ENCODE results near the gene ELF4. TPM values are rescaled to one million over a fixed set of nuclear protein-coding genes. Genes with fewer than 3 reads are reported as not detected.
A peak's percentile ranks its signal among the peaks of the same experiment; 100 is the strongest.

Gene ELF4
- total and polyA plus RNA-seq, 9 of the 15 experiments (the other 6 are each of a cell fraction or from before 2014, with no cell fraction given) = 5.9 to 55.8 (median 25.2) TPM

GRCh38 chrX:130120746-130121504 lies 10.6 kb upstream of the ELF4 start (continued):
- TF ChIP-seq ZNF347 (CRISPR knock-in tag; IDR thresholded peaks at IDR 0.05; ENCODE audit: low read depth) (no peak), POLR2AphosphoS2 (IDR thresholded peaks at IDR 0.05; ENCODE audit: low read length) (no peak), CREBBP (IDR thresholded peaks at IDR 0.05; ENCODE audit: low read depth, low read length) (no peak), ZNF398 (CRISPR knock-in tag; IDR thresholded peaks at IDR 0.05) (no peak), ZNF507 (tag; conservative IDR thresholded peaks at IDR 0.05) (no peak), ETS2 (tag; IDR thresholded peaks at IDR 0.05; ENCODE audit: borderline replicate concordance, poor library complexity, severe bottlenecking) (no peak), NFIC (IDR thresholded peaks at IDR 0.05) (0 out of 2 replicates have a peak, but pooled peaks have one; percentile 14), NFE2 (IDR thresholded peaks at IDR 0.05; ENCODE audit: low read depth) (peak; percentile 86), KLF10 (CRISPR knock-in tag; IDR thresholded peaks at IDR 0.05) (no peak), ZBTB7A (IDR thresholded peaks at IDR 0.05; ENCODE audit: borderline replicate concordance, control insufficient read depth, low read depth, low read length) (peak; percentile 90)
- TF ChIP-seq, protein P1, sequence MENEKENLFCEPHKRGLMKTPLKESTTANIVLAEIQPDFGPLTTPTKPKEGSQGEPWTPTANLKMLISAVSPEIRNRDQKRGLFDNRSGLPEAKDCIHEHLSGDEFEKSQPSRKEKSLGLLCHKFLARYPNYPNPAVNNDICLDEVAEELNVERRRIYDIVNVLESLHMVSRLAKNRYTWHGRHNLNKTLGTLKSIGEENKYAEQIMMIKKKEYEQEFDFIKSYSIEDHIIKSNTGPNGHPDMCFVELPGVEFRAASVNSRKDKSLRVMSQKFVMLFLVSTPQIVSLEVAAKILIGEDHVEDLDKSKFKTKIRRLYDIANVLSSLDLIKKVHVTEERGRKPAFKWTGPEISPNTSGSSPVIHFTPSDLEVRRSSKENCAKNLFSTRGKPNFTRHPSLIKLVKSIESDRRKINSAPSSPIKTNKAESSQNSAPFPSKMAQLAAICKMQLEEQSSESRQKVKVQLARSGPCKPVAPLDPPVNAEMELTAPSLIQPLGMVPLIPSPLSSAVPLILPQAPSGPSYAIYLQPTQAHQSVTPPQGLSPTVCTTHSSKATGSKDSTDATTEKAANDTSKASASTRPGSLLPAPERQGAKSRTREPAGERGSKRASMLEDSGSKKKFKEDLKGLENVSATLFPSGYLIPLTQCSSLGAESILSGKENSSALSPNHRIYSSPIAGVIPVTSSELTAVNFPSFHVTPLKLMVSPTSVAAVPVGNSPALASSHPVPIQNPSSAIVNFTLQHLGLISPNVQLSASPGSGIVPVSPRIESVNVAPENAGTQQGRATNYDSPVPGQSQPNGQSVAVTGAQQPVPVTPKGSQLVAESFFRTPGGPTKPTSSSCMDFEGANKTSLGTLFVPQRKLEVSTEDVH (IDR thresholded peaks at IDR 0.05; ENCODE audit: low read depth, partially characterized antibody) = no peak
- TF ChIP-seq, protein P2, sequence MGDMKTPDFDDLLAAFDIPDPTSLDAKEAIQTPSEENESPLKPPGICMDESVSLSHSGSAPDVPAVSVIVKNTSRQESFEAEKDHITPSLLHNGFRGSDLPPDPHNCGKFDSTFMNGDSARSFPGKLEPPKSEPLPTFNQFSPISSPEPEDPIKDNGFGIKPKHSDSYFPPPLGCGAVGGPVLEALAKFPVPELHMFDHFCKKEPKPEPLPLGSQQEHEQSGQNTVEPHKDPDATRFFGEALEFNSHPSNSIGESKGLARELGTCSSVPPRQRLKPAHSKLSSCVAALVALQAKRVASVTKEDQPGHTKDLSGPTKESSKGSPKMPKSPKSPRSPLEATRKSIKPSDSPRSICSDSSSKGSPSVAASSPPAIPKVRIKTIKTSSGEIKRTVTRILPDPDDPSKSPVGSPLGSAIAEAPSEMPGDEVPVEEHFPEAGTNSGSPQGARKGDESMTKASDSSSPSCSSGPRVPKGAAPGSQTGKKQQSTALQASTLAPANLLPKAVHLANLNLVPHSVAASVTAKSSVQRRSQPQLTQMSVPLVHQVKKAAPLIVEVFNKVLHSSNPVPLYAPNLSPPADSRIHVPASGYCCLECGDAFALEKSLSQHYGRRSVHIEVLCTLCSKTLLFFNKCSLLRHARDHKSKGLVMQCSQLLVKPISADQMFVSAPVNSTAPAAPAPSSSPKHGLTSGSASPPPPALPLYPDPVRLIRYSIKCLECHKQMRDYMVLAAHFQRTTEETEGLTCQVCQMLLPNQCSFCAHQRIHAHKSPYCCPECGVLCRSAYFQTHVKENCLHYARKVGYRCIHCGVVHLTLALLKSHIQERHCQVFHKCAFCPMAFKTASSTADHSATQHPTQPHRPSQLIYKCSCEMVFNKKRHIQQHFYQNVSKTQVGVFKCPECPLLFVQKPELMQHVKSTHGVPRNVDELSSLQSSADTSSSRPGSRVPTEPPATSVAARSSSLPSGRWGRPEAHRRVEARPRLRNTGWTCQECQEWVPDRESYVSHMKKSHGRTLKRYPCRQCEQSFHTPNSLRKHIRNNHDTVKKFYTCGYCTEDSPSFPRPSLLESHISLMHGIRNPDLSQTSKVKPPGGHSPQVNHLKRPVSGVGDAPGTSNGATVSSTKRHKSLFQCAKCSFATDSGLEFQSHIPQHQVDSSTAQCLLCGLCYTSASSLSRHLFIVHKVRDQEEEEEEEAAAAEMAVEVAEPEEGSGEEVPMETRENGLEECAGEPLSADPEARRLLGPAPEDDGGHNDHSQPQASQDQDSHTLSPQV (IDR thresholded peaks at IDR 0.05) = peak; percentile 93
- TF ChIP-seq, protein P3, sequence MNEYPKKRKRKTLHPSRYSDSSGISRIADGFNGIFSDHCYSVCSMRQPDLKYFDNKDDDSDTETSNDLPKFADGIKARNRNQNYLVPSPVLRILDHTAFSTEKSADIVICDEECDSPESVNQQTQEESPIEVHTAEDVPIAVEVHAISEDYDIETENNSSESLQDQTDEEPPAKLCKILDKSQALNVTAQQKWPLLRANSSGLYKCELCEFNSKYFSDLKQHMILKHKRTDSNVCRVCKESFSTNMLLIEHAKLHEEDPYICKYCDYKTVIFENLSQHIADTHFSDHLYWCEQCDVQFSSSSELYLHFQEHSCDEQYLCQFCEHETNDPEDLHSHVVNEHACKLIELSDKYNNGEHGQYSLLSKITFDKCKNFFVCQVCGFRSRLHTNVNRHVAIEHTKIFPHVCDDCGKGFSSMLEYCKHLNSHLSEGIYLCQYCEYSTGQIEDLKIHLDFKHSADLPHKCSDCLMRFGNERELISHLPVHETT (CRISPR knock-in tag; conservative IDR thresholded peaks at IDR 0.05 in 1 of 2, IDR thresholded peaks at IDR 0.05 in 1 of 2) = 0 out of 4 replicates have a peak, but pooled peaks of 1 of the 2 experiments have one; percentile 40
- TF ChIP-seq, protein P4, sequence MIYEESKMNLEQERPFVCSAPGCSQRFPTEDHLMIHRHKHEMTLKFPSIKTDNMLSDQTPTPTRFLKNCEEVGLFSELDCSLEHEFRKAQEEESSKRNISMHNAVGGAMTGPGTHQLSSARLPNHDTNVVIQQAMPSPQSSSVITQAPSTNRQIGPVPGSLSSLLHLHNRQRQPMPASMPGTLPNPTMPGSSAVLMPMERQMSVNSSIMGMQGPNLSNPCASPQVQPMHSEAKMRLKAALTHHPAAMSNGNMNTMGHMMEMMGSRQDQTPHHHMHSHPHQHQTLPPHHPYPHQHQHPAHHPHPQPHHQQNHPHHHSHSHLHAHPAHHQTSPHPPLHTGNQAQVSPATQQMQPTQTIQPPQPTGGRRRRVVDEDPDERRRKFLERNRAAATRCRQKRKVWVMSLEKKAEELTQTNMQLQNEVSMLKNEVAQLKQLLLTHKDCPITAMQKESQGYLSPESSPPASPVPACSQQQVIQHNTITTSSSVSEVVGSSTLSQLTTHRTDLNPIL (CRISPR knock-in tag; IDR thresholded peaks at IDR 0.05) = no peak

All from K562 (cell line).